NB4 (cell line): ENCODE results near the gene SLC35G3.
"Not testable (repeated sequence)": the region's sequence is repeated elsewhere in the genome, so short reads cannot be mapped to it uniquely, and the experiment has no call there.

Experiments
- DNase-seq: peaks from one replicate; pipeline ENCODE4 v3.0.0; 2010; ENCODE audit warnings: low read depth
- H3K4me3 ChIP-seq: one replicate; pipeline ENCODE4 v1.5.1; 2011; ENCODE audit warnings: mild to moderate bottlenecking, low read depth, low read length, moderate library complexity
- MYC ChIP-seq: IDR thresholded peaks from 2 replicates; pipeline ENCODE4 v1.6.1; 2011; ENCODE audit warnings: low read depth, low read length
- POLR2A ChIP-seq: IDR thresholded peaks from 2 replicates; pipeline ENCODE4 v1.6.1; 2011; ENCODE audit warnings: mild to moderate bottlenecking; ENCODE audit not compliant: insufficient read length; ENCODE audit errors: extremely low read depth
- TF ChIP-seq, protein P1 (sequence below): IDR thresholded peaks from 2 replicates; pipeline ENCODE4 v1.6.1; 2011; ENCODE audit warnings: low read depth, low read length
- TF ChIP-seq, protein P2 (sequence below): IDR thresholded peaks from one replicate; pipeline ENCODE4 v1.5.1; 2012; ENCODE audit warnings: low read depth, low read length

SLC35G3 gene

DNA sequence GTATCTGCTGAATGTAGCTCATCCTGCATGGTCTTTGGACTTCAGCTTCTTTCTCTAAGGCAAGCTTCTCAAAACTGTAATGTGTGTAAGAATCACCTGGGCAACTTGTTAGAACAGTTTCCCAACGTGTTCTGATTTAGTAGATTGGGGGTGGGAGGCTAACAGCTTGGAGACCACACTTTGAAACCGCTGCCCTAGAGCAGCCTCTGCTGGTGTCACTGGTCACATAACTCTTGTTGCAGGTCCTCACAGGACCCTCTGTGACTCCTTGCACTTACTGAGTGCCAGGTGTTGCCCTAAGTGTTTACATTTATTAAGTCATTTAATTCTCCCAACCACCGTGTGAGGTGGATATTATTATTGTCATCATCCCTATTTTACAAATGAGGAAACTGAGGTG lies 9.9 kb downstream of the SLC35G3 start:
- DNase-seq: peak; percentile 27
- no peak overlapping the region for H3K4me3 ChIP-seq
- TF ChIP-seq, protein P1, sequence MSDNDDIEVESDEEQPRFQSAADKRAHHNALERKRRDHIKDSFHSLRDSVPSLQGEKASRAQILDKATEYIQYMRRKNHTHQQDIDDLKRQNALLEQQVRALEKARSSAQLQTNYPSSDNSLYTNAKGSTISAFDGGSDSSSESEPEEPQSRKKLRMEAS: no peak
- TF ChIP-seq, protein P2, sequence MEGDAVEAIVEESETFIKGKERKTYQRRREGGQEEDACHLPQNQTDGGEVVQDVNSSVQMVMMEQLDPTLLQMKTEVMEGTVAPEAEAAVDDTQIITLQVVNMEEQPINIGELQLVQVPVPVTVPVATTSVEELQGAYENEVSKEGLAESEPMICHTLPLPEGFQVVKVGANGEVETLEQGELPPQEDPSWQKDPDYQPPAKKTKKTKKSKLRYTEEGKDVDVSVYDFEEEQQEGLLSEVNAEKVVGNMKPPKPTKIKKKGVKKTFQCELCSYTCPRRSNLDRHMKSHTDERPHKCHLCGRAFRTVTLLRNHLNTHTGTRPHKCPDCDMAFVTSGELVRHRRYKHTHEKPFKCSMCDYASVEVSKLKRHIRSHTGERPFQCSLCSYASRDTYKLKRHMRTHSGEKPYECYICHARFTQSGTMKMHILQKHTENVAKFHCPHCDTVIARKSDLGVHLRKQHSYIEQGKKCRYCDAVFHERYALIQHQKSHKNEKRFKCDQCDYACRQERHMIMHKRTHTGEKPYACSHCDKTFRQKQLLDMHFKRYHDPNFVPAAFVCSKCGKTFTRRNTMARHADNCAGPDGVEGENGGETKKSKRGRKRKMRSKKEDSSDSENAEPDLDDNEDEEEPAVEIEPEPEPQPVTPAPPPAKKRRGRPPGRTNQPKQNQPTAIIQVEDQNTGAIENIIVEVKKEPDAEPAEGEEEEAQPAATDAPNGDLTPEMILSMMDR: peak; percentile 25

DNA sequence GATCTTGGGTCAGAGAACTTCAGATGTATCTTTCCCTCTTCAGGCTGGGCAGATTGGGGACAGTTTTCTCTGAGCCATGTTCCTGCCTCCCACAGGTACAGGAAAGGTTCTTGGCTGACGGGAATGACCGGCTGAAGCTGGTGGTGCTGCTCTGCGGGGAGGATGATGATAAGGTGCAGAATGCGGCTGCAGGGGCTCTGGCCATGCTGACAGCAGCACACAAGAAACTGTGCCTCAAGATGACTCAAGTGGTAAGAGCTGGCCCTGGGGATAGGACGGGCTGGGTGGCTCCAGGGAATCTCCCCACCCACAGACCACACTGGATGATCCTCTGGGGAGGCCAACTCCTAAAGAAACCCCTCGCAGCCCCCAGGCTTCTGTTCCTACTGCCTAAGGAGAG lies 10.9 kb downstream of the SLC35G3 start:
- peak; percentile 45 for DNase-seq
- TF ChIP-seq, protein P1: no peak
- no peak for TF ChIP-seq POLR2A
- no peak for TF ChIP-seq MYC
- TF ChIP-seq, protein P2: no peak
- H3K4me3 ChIP-seq: no peak overlapping the region

DNA sequence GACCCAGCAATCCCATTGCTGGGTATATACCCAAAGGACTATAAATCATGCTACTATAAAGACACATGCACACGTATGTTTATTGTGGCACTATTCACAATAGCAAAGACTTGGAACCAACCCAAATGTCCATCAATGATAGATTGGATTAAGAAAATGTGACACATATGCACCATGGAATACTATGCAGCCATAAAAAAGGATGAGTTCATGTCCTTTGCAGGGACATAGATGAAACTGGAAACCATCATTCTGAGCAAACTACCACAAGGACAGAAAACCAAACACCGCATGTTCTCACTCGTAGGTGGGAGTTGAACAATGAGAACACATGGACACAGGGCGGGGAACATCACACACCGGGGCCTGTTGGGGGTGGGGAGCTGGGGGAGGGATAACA lies 14.8 kb downstream of the SLC35G3 start:
- not testable (repeated sequence) for DNase-seq, H3K4me3 ChIP-seq

DNA sequence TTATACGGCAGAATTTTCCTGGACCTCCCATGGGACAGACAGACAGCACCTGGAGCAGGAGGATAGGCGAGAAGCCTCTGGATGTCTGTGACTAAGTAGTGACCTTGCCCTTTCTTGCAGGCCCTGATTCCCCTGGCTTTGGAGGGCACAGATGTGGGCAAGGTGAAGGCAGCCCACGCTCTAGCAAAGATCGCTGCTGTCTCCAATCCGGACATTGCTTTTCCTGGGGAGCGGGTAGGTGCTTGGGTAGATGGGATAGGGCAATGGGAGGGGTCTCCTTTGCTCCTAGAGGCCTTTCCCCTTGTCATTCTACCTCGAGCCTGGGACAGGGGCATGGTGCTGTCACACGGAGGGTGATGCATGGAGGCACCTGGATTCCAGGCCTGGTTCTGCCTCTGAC lies 17.3 kb downstream of the SLC35G3 start:
- TF ChIP-seq, protein P2: no peak
- TF ChIP-seq, protein P1: no peak
- TF ChIP-seq MYC: no peak
- no peak for TF ChIP-seq POLR2A
- no peak for DNase-seq
- no peak overlapping the region for H3K4me3 ChIP-seq

DNA sequence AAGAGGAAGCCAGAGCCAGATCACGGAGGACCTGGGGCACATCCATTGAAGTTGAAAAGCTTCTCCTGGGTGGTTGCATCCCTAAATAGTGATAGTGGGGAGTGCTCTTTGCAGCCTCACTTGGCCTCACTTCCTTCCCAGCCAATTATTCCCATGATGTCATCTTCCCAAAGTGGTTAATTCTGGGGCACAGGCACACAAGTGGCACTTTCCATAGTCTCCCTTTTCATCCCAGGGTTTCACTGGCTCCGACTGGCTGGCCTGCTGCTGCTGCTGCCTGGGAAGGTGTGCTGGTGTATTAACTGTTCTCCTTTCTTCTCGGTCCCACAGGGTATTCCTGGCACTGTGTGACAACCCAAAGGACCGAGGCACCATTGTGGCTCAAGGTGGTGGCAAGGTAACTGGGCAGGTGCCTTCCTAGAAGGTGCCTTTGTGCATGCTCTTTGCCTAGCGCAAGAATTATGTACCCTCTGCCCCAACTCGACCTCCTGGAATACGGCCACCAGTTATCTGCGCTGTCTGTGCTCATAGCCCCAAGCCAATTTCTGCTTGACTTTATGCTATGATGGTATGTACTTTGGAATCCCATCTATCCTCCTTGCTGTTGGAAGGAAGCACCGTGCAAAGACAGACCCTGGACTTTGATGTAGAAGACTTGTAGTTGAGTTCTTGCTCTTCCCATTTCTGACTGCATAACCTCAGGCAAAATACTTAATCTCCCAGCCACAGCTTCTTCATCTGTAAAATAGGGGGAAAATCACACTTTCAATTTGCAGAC lies 18.4 kb downstream of the SLC35G3 start:
- TF ChIP-seq, protein P2: no peak
- TF ChIP-seq, protein P1: no peak
- TF ChIP-seq POLR2A (no peak), MYC (no peak)
- DNase-seq: no peak
- H3K4me3 ChIP-seq: no peak overlapping the region

DNA sequence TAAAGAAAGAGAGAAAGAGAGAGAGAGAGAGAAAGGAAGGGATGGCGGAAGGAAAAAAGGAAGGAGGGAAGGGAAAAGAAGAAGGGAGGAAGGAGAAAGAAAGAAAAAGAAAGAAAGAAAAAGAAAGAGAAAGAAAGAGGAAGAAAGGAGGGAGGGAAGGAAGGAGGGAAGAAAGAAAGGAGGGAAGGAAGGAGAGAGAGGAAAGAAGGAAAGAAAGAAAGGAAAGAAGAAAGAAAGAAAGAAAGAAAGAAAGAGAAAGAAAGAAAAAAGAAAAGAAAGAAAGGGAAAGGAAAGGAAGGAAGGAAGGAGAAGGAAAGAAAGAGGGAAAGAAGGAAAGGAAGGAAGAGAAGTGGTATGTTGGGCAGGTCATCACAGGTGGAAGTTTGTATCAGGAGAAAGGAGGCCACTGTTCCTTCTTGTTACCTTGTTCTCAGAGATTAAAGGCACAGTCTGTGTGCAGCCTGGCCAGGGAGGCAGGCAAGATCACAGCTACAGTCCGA lies 19.3 kb downstream of the SLC35G3 start:
- TF ChIP-seq, protein P2: no peak
- TF ChIP-seq, protein P1: no peak
- TF ChIP-seq MYC: no peak
- TF ChIP-seq POLR2A: no peak
- H3K4me3 ChIP-seq: no peak overlapping the region
- no peak for DNase-seq

DNA sequence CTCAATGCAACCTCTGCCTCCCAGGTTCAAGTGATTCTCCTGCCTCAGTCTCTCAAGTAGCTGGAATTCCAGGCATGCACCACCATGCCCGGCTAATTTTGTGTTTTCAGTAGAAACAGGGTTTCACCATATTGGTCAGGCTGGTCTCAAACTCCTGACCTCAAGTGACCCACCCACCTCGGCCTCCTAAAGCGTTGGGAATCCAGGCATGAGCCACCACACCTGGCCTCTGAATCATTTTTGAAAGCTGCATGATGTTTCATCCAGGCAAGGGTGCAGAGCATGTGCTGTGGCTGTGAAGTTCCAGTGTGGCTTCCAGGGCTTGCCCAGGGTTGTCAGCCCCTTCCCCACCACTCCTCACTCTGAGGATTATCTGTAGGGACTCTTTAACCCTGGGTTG lies 21.9 kb downstream of the SLC35G3 start:
- not testable (repeated sequence) for DNase-seq, H3K4me3 ChIP-seq
